GM12878 (cell line): Measurements from ENCODE around the gene C19orf47. TPM values are rescaled to one million over a fixed set of nuclear protein-coding genes. Genes with fewer than 3 reads are reported as not detected.

ENCODE experiments used
- ATAC-seq: fragments of 200-7000 bp; cut with Tn5 transposase; 3 replicates; pipeline ENCODE4 v1.9.1; 2020; ENCODE audit warnings: mild to moderate bottlenecking, moderate library complexity
- BruUV-seq: library from RNA; stranded (reverse); fragments of 400-500 nt; replicated peaks from 2 replicates; lab custom pipeline; 2021; lab: Mats Ljungman, UMichigan
- CTCF ChIA-PET: fragments of 300-600 bp; sonication (Branson Sonifier 250); formaldehyde crosslinking; extraction: SDS; loops from one replicate; lab custom pipeline; 2021; ENCODE audit warnings: inconsistent platforms; lab: Yijun Ruan, JAX
- POLR2A ChIA-PET: fragments of 350-600 bp; formaldehyde crosslinking; extraction: SDS; loops from one replicate; lab custom pipeline; 2021; ENCODE audit warnings: inconsistent platforms; lab: Charles Lee
- RAD21 ChIA-PET: fragments of 300-600 bp; sonication (Branson Sonifier 250); formaldehyde crosslinking; loops from one replicate; lab custom pipeline; 2023; ENCODE audit warnings: antibody characterized with exemption; ENCODE audit not compliant: unreplicated experiment; lab: Charles Lee
- SMC1A ChIA-PET: fragments of 300-600 bp; sonication (Branson Sonifier 250); formaldehyde crosslinking; loops from one replicate; lab custom pipeline; 2023; ENCODE audit not compliant: unreplicated experiment, uncharacterized antibody; lab: Charles Lee
- DNase-seq: peaks from one replicate; pipeline ENCODE4 v3.0.0-alpha.2; 2011; ENCODE audit warnings: low read depth, low spot score
- FAIRE-seq: peaks from 3 replicates; lab custom pipeline; 2011; peaks lifted over from hg19 to GRCh38; lab: Jason Lieb, UNC
- H2AFZ ChIP-seq: 2 replicates; pipeline ENCODE4 v1.6.0; 2011; ENCODE audit warnings: low read depth, low read length, control low read depth; ENCODE audit not compliant: control insufficient read depth
- H3K27ac ChIP-seq: 2 replicates; pipeline ENCODE4 v1.5.1; 2011; ENCODE audit warnings: control low read depth; ENCODE audit not compliant: control insufficient read depth, insufficient read depth
- H3K27me3 ChIP-seq, 2 experiments: replicated peaks in 1 of 2; 2 replicates each; pipeline versions ENCODE4 v1.6.0 to v1.6.1; 2011; ENCODE audit warnings: low read length in 1 of 2; ENCODE audit not compliant: control insufficient read depth in 2 of 2, insufficient read depth in 2 of 2
- H3K36me3 ChIP-seq, 2 experiments: 2 replicates each; pipeline ENCODE4 v1.5.1; 2011; ENCODE audit warnings: low read length in 1 of 2; ENCODE audit not compliant: control insufficient read depth in 2 of 2, insufficient read depth in 2 of 2
- H3K4me1 ChIP-seq: 2 replicates; pipeline ENCODE4 v1.6.1; 2011; ENCODE audit warnings: mild to moderate bottlenecking, low read length, moderate library complexity, mixed read lengths; ENCODE audit not compliant: control insufficient read depth, insufficient read depth
- H3K4me2 ChIP-seq: 2 replicates; pipeline ENCODE4 v1.6.0; 2011; ENCODE audit warnings: control low read depth; ENCODE audit not compliant: control insufficient read depth, insufficient read depth
- H3K4me3 ChIP-seq: fragments of 200-600 bp; sonication (generic); 2 replicates; pipeline ENCODE4 v1.5.1; 2016
- H3K79me2 ChIP-seq: 2 replicates; pipeline ENCODE4 v1.6.0; 2011; ENCODE audit warnings: low read length; ENCODE audit not compliant: control insufficient read depth, insufficient read depth
- H3K9ac ChIP-seq: 2 replicates; pipeline ENCODE4 v1.8.0; 2011; ENCODE audit warnings: low read length, control low read depth, mixed read lengths; ENCODE audit not compliant: control insufficient read depth, insufficient read depth
- H3K9me3 ChIP-seq: replicated peaks from 3 replicates; pipeline ENCODE4 v1.5.1; 2011; ENCODE audit warnings: mild to moderate bottlenecking, low read length; ENCODE audit not compliant: control insufficient read depth, insufficient read depth
- H4K20me1 ChIP-seq: 2 replicates; pipeline ENCODE4 v1.6.0; 2011; ENCODE audit not compliant: control insufficient read depth, insufficient read depth
- BCL3 ChIP-seq: IDR thresholded peaks from 2 replicates; pipeline ENCODE4 v1.6.1; 2011; ENCODE audit warnings: borderline replicate concordance, low read depth, mild to moderate bottlenecking, moderate library complexity, low read length; ENCODE audit not compliant: insufficient read depth, poor library complexity, severe bottlenecking
- FOXK2 ChIP-seq: fragments of 450-650 bp; IDR thresholded peaks from 2 replicates; pipeline ENCODE4 v1.6.1; 2017; ENCODE audit warnings: mild to moderate bottlenecking, moderate library complexity
- IRF3 ChIP-seq: fragments of 450-650 bp; IDR thresholded peaks from 2 replicates; pipeline ENCODE4 v1.6.1; 2014; ENCODE audit warnings: mild to moderate bottlenecking
- MTA3 ChIP-seq: IDR thresholded peaks from 2 replicates; pipeline ENCODE4 v1.6.1; 2012; ENCODE audit warnings: low read length, inconsistent platforms, borderline replicate concordance
- MXI1 ChIP-seq: fragments of 150-350 bp; IDR thresholded peaks from 2 replicates; pipeline ENCODE4 v1.6.1; 2011; ENCODE audit warnings: low read depth, mild to moderate bottlenecking, inconsistent platforms, low read length, improper control_type of control experiment
- PKNOX1 ChIP-seq: fragments of 450-650 bp; IDR thresholded peaks from 2 replicates; pipeline ENCODE4 v1.6.1; 2016; ENCODE audit warnings: mild to moderate bottlenecking
- POLR2AphosphoS5 ChIP-seq: IDR thresholded peaks from 2 replicates; pipeline ENCODE4 v1.6.1; 2011; ENCODE audit warnings: mild to moderate bottlenecking, low read length, inconsistent platforms
- SIN3A ChIP-seq: IDR thresholded peaks from 2 replicates; pipeline ENCODE4 v1.6.1; 2012; ENCODE audit warnings: low read depth, low read length, improper control_type of control experiment
- WGBS: methylation state at CpG from one replicate; pipeline ENCODE4 v1.1.6; 2016; ENCODE audit warnings: low lambda C conversion rate; ENCODE audit not compliant: insufficient replicate concordance, insufficient coverage; ENCODE audit errors: missing lambda C conversion rate; 5-methylcytosine and 5-hydroxymethylcytosine counted together
- in situ Hi-C: fragments of 300-500 bp; cut with MboI; formaldehyde crosslinking; loops from 9 replicates; pipeline ENCODE4 v1.14.3; 2018; ENCODE audit warnings: mixed read lengths
- intact Hi-C: fragments of 100-400 bp; cut with micrococcal nuclease; formaldehyde crosslinking; loops from one replicate; pipeline ENCODE4 v1.14.2; 2022; ENCODE audit not compliant: unreplicated experiment
- polyA plus RNA-seq, 11 experiments: library from polyadenylated mRNA; depleted of rRNA in 4 of 11; unstranded in 6 of 11; stranded (reverse) in 5 of 11; fragments of >200 nt; fragmentation: Nextera tagmentation in 4 of 11; fragmentation: Illumina TruSeq in 1 of 11; extraction: Ambion mirVana in 4 of 11; extraction: Trizol in 1 of 11; gene quantifications; 1 replicate in 1 of 11; 2 replicates in 10 of 11; pipeline versions ENCODE4 v1.2.1 to v1.2.3, GENCODE V29; 2011 to 2016; ENCODE audit warnings: inconsistent platforms in 2 of 11, missing spikeins in 2 of 11, low read depth in 1 of 11
- total RNA-seq, 4 experiments: library from RNA; depleted of rRNA in 3 of 4; stranded (reverse); fragments of >200 nt in 3 of 4; fragmentation: Illumina TruSeq in 1 of 4; extraction: Trizol in 1 of 4; gene quantifications; 2 replicates each; pipeline versions ENCODE4 v1.2.1 to v1.2.3, GENCODE V29; 2013 to 2021

C19orf47 gene
- total and polyA plus RNA-seq, 10 of the 15 experiments (the other 5 are each of a cell fraction or from before 2014, with no cell fraction given): 0.11 to 29.1 (median 20.2) TPM

- DNase-seq: no peak
- SMC1A ChIA-PET: no interaction called here
- Histone ChIP-seq H2AFZ (no peak overlapping the region), H4K20me1 (peaks cover 6% of the 10 kb centered on the region), H3K9me3 (no peaks in the 10 kb centered on the region), H3K4me2 (no peak overlapping the region; the same call in 1 of the 2 replicates), H3K79me2 (peaks cover 86% of the 10 kb centered on the region), H3K27me3 (no peaks in the 10 kb centered on the region), H3K9ac (no peak overlapping the region), H3K36me3 (peaks cover 2 to 7% of the 10 kb centered on the region in 2 experiments), H3K4me1 (peaks cover 38% of the 10 kb centered on the region), H3K4me3 (no peak overlapping the region), H3K27ac (no peak overlapping the region)
- in situ Hi-C loops: no loop called here
- no peak for ATAC-seq
- WGBS: 86% methylated on average over 16 of the region's 16 CpGs
- RAD21 ChIA-PET: interaction anchor here (0.8 kb wide), 1 partner anchor 88 kb away, joined by 3 read pairs; no protein-coding TSS in a partner anchor
- intact Hi-C loops: no loop called here
- CTCF ChIA-PET: no interaction called here
- TF ChIP-seq BCL3 (no peak), MTA3 (no peak), POLR2AphosphoS5 (no peak), MXI1 (no peak), IRF3 (no peak), SIN3A (no peak), FOXK2 (no peak), PKNOX1 (no peak)
- POLR2A ChIA-PET: interaction anchor here (1.2 kb wide), 1 partner anchor 79 kb away, joined by 3 read pairs; no protein-coding TSS in a partner anchor
- BruUV-seq: no TSS peak
- FAIRE-seq: no peak
Observed at GRCh38 chr19:40278361-40279035, 69.7 kb downstream of the C19orf47 start.
